IPS-NIHi7 (cell line): ENCODE data around the gene TM4SF20.
A peak's percentile ranks its signal among the peaks of the same experiment; 100 is the strongest.
"Not testable (repeated sequence)": the region's sequence is repeated elsewhere in the genome, so short reads cannot be mapped to it uniquely, and the experiment has no call there.

Source experiments
- DNase-seq: peaks from one replicate; pipeline ENCODE4 v3.0.0; 2012; ENCODE audit warnings: mixed read lengths; ENCODE audit errors: extremely low spot score

Gene TM4SF20

GRCh38 chr2:227367427-227367795 lies 11.7 kb downstream of the TM4SF20 start:
- no peak for DNase-seq

- no peak for DNase-seq
These were observed 12.2 kb downstream of the TM4SF20 start for GRCh38 chr2:227366769-227367426.

- no peak for DNase-seq
These were observed 13.3 kb downstream of the TM4SF20 start for GRCh38 chr2:227365833-227366232.

GRCh38 chr2:227364585-227365263 lies 14.4 kb downstream of the TM4SF20 start:
- not testable (repeated sequence) for DNase-seq

- peak; percentile 35 for DNase-seq
These were observed 15.3 kb downstream of the TM4SF20 start for GRCh38 chr2:227363756-227364155.

- no peak for DNase-seq
These were observed 18.8 kb downstream of the TM4SF20 start for GRCh38 chr2:227360351-227360750.

- no peak for DNase-seq
These were observed 27.5 kb downstream of the TM4SF20 start for GRCh38 chr2:227351639-227352038.

- DNase-seq = no peak
These were observed 29.0 kb downstream of the TM4SF20 start for GRCh38 chr2:227349989-227350612.

- DNase-seq = no peak
These were observed 30.8 kb downstream of the TM4SF20 start for GRCh38 chr2:227348324-227348723.

- peak; percentile 18 for DNase-seq
These were observed 32.0 kb downstream of the TM4SF20 start for GRCh38 chr2:227347117-227347516.

GRCh38 chr2:227344231-227344630 lies 34.9 kb downstream of the TM4SF20 start:
- no peak for DNase-seq

- no peak for DNase-seq
These were observed 37.6 kb downstream of the TM4SF20 start for GRCh38 chr2:227341553-227341952.

- DNase-seq = no peak
These were observed 39.0 kb downstream of the TM4SF20 start for GRCh38 chr2:227340106-227340505.

GRCh38 chr2:227339098-227339599 lies 40.0 kb downstream of the TM4SF20 start:
- DNase-seq = no peak

GRCh38 chr2:227337442-227337841 lies 41.7 kb downstream of the TM4SF20 start:
- DNase-seq = no peak

GRCh38 chr2:227335713-227336112 lies 43.4 kb downstream of the TM4SF20 start:
- no peak for DNase-seq

- no peak for DNase-seq
These were observed 52.3 kb downstream of the TM4SF20 start for GRCh38 chr2:227326783-227327182.

GRCh38 chr2:227325839-227326195 lies 53.3 kb downstream of the TM4SF20 start:
- peak; percentile 42 for DNase-seq

GRCh38 chr2:227324995-227325838 lies 53.9 kb downstream of the TM4SF20 start, which contains the start of gene MFF:
Gene MFF, plus strand, starts transcription at chr2:227325251. Its CDS starts 5,415 bp downstream, at chr2:227330666.
- peak; percentile 94 for DNase-seq

GRCh38 chr2:227324642-227324994 lies 54.5 kb downstream of the TM4SF20 start:
- DNase-seq = peak; percentile 18

- DNase-seq = no peak
These were observed 55.3 kb downstream of the TM4SF20 start for GRCh38 chr2:227323818-227324217.
